NCI-H82 (cell line): ENCODE results near the gene ADIG.

Experiments
- DNase-seq: peaks from one replicate; lab custom pipeline; 2025; lab: John Stamatoyannopoulos, UW

The ADIG gene

GRCh38 chr20:38602185-38602581, 21.2 kb downstream of the ADIG start:
- DNase-seq, result no peak

- DNase-seq, result no peak
Observed at GRCh38 chr20:38603286-38603685, 22.3 kb downstream of the ADIG start.

- DNase-seq, result no peak
Observed at GRCh38 chr20:38604873-38605303, 23.9 kb downstream of the ADIG start.

GRCh38 chr20:38607351-38607750, 26.4 kb downstream of the ADIG start:
- no peak for DNase-seq

GRCh38 chr20:38608188-38608587, 27.2 kb downstream of the ADIG start:
- DNase-seq, result no peak

- DNase-seq, result peak; percentile 25
Observed at GRCh38 chr20:38609815-38610214, 28.8 kb downstream of the ADIG start.

- no peak for DNase-seq
Observed at GRCh38 chr20:38610521-38610920, 29.5 kb downstream of the ADIG start.

GRCh38 chr20:38612751-38613515, 31.9 kb downstream of the ADIG start:
- no peak for DNase-seq

- no peak for DNase-seq
Observed at GRCh38 chr20:38615283-38615682, 34.3 kb downstream of the ADIG start.

- DNase-seq, result no peak
Observed at GRCh38 chr20:38616457-38616856, 35.5 kb downstream of the ADIG start.

GRCh38 chr20:38617011-38617829, 36.2 kb downstream of the ADIG start:
- DNase-seq, result no peak

GRCh38 chr20:38617830-38618196, 36.8 kb downstream of the ADIG start:
- no peak for DNase-seq

- DNase-seq, result no peak
Observed at GRCh38 chr20:38620441-38620840, 39.4 kb downstream of the ADIG start.

GRCh38 chr20:38623061-38623460, 42.1 kb downstream of the ADIG start:
- no peak for DNase-seq

- no peak for DNase-seq
Observed at GRCh38 chr20:38624084-38624483, 43.1 kb downstream of the ADIG start.

GRCh38 chr20:38625896-38626295, 44.9 kb downstream of the ADIG start:
- DNase-seq, result no peak

- no peak for DNase-seq
Observed at GRCh38 chr20:38626921-38627659, 46.1 kb downstream of the ADIG start.

- DNase-seq, result no peak
Observed at GRCh38 chr20:38628580-38629470, 47.8 kb downstream of the ADIG start.

GRCh38 chr20:38629979-38630378, 49.0 kb downstream of the ADIG start:
- no peak for DNase-seq

- DNase-seq, result no peak
Observed at GRCh38 chr20:38630727-38631126, 49.7 kb downstream of the ADIG start.

- no peak for DNase-seq
Observed at GRCh38 chr20:38631155-38632022, 50.4 kb downstream of the ADIG start.
